ENCODE data around the gene RSPH6A.

RSPH6A gene

DNA sequence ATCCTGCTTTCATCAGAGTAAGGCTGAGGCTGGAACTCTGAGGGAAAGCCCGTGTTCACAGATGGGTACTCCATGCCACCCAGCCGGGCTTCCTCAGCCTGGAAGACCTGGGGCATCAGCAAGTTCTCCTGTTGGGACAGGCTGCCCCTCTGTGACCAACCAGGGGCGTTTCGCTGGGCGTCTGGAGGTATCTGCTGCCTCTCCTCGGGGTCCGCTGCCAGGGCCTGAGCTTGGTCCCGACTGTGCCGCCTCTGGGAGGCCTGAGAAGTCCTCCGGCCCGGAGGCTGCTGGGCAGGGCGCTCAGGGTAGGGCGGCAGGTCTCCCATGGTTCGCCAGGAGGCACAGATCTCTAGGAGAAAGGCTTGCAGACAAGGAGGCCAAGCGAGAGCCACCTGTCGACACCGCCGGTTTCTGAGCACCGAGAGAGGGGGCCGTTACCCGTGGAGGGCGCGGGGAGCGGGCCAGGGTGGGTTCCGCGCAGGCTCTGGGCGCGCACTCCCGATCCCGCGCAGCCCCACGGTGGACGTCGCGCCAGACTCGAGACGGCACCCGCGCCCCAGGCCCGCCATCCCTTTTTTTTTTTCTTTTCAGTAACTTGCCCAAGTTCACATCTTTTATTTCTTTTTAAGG is at the start of gene RSPH6A:
Gene RSPH6A (minus strand): TSS at position 458 of the 630 bp plus-strand sequence. CDS start 132 bp downstream, at position 326.
- no peak within 1 kb of the TSS for H3K4me3 Mint-ChIP-seq
- no peaks in the 10 kb centered on the region for H3K9me3 Mint-ChIP-seq
- peaks cover 2% of the 10 kb centered on the region for H3K36me3 Mint-ChIP-seq (ENCODE audit: low read depth)
- no peaks in the 10 kb centered on the region for H3K27me3 Mint-ChIP-seq (ENCODE audit: low read depth)
- no peak within 1 kb of the TSS for H3K27ac Mint-ChIP-seq
- H3K4me1 Mint-ChIP-seq (ENCODE audit: low read depth) = peaks cover 7% of the 10 kb centered on the region

DNA sequence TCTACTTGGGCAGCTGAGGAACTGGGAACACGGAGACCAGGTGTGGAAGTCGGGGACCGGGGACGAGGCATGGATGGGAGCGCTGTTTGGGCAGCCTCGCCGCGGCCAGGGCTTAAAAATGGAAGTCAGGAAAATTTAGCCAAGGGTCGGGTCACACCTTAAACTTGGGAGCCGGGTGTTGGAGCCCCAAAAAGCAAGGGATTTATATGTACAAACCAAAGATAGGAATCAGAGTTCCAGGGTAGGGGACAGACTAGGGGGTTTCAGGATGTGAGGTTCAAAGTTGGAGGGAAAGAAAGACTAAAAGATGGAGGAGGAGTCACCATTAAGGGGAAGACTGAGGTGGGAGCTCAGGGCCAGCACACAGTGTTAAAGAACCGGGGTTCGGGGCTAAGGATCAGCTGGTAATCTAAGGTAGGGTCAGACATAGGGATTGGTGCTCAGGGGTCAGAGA is 49.5 kb upstream of the RSPH6A start:
- H3K27me3 Mint-ChIP-seq (ENCODE audit: low read depth) = peaks cover 50% of the 10 kb centered on the region
- peaks cover 19% of the 10 kb centered on the region for H3K4me1 Mint-ChIP-seq (ENCODE audit: low read depth)
- H3K36me3 Mint-ChIP-seq (ENCODE audit: low read depth) = peaks cover 9% of the 10 kb centered on the region
- H3K27ac Mint-ChIP-seq = no peak overlapping the region
- H3K4me3 Mint-ChIP-seq = peak overlapping the region; percentile 36
- H3K9me3 Mint-ChIP-seq = no peaks in the 10 kb centered on the region

DNA sequence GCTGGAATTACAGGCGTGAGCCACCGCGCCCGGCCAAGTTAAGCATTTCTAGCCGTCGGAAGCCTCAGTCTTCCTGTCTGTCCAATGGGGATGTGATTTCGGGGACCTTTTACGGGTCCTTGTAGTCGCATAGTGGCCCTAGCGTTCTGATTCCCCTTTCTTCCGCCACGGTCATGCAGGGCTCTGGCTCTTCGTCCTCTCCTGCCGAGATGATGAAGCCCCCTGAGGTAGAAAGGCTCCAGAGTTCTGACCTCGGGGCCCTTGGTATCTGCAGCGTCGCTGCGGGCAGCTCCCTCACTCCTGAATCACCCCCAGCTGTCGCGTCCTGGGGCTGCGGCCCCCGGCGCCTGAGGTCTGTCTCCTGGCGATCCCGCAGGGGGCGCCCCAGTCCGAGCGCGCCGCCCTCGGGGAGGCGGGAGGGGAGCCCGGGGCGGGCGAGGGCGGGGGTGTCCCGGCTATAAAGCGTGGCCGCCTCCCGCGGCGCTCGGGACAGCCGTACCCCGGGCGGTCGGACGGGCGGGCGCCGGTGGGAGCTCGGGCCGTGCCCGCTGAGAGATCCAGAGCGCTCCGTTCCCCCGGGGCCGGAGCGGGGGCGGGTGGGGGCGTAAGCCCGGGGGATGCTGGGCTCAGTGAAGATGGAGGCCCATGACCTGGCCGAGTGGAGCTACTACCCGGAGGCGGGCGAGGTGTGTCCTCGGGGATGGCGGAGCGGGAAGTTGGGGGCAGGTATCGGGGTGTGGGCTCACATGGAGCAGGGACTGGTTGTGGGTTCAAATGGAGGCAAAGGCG is 48.9 kb upstream of the RSPH6A start, which contains the start of gene FOXA3:
Gene FOXA3 (plus strand): TSS at position 487 of the 789 bp plus-strand sequence. CDS start 131 bp downstream, at position 618.
- peak within 1 kb of the TSS; percentile 96 for H3K4me3 Mint-ChIP-seq
- peaks cover 50% of the 10 kb centered on the region for H3K27me3 Mint-ChIP-seq (ENCODE audit: low read depth)
- peaks cover 13% of the 10 kb centered on the region for H3K36me3 Mint-ChIP-seq (ENCODE audit: low read depth)
- no peaks in the 10 kb centered on the region for H3K9me3 Mint-ChIP-seq
- H3K4me1 Mint-ChIP-seq (ENCODE audit: low read depth) = peaks cover 19% of the 10 kb centered on the region
- H3K27ac Mint-ChIP-seq = peak within 1 kb of the TSS; percentile 94

DNA sequence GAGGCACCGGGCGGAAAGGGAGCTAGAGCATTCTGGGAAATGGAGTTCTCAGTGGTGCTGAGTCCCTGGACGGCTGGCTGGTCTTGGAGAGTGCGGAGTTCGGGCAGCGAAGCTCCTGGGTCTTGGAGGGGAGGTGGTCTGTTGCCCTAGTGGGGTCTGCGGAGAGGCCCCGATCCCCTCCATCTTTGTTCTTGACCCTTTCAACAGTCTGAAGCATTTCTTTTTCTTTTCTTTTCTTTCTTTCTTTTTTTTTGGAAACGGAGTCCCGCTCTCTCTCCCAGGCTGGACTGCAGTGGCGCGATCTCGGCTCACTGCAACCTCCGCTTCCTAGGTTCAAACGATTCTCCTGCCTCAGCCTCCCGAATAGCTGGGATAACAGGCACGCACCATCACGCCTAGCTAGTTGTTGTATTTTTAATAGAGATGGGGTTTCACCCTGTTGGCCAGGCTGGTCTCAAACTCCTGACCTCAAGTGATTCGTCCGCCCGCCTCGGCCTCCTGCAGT is 48.3 kb upstream of the RSPH6A start:
- peaks cover 50% of the 10 kb centered on the region for H3K27me3 Mint-ChIP-seq (ENCODE audit: low read depth)
- H3K9me3 Mint-ChIP-seq = no peaks in the 10 kb centered on the region
- H3K27ac Mint-ChIP-seq = peak overlapping the region; percentile 94
- H3K4me1 Mint-ChIP-seq (ENCODE audit: low read depth) = peaks cover 19% of the 10 kb centered on the region
- peaks cover 15% of the 10 kb centered on the region for H3K36me3 Mint-ChIP-seq (ENCODE audit: low read depth)
- H3K4me3 Mint-ChIP-seq = peak overlapping the region; percentile 96

DNA sequence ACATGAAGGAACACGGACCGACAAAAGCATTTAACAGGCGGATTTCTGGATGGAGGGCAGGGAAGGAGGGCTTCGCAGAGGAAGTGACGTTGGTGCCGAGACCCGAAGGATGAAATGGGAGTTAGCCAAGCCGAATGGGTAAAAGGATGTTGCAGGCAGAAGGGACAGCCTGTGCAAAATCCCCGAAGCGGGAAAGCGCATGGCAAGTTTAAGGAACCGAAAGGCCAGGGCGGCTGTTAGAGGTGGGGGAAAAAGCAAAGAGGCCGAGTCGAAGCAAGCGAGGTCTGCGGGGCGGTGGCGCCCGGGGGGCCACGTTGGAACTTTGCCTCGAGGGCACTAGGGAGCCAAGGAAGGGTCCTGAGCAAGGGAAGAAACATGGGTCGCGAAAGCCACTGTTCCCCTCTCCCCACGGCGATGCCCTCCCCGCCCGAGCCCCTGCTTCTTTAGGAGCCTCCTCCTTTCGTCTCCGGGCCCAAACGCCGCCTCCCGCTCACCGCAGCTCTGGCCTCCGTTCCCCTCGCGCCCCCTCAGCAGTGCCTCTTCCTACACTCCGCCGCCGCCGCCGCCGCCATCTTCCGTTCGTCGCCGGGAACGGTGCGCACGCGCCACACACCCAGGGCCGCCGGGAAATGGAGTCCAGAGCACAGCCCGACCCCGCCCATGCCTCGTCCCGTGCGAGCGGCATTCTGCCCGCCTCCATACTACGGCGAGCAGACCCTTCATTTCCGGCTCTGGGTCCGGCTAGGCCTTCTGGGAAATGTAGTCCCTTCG is 47.6 kb upstream of the RSPH6A start, which contains the start of gene SYMPK:
Gene SYMPK (minus strand): TSS at position 584 of the 771 bp plus-strand sequence. CDS start 8,652 bp downstream, outside the sequence.
- Mint-ChIP-seq H3K27me3 (ENCODE audit: low read depth) (peaks cover 48% of the 10 kb centered on the region), H3K4me1 (ENCODE audit: low read depth) (peaks cover 22% of the 10 kb centered on the region), H3K4me3 (peak within 1 kb of the TSS; percentile 96), H3K36me3 (ENCODE audit: low read depth) (peaks cover 15% of the 10 kb centered on the region), H3K27ac (peak within 1 kb of the TSS; percentile 94), H3K9me3 (no peaks in the 10 kb centered on the region)

DNA sequence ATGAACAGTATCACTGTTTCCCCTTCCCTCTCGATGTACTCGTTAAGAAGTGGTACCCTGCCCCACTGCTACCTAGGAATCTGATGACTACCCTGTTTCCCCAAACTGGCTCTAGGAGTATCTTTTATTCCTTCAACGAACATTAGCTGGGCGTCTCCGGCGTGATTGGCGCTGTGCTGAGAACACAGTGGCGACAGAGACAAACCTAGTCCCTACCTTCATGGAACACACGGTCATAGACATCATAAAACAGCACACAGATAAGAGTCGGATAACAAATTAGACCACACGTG is 47.1 kb upstream of the RSPH6A start:
- H3K27ac Mint-ChIP-seq = peak overlapping the region; percentile 94
- peaks cover 42% of the 10 kb centered on the region for H3K27me3 Mint-ChIP-seq (ENCODE audit: low read depth)
- no peaks in the 10 kb centered on the region for H3K9me3 Mint-ChIP-seq
- H3K4me1 Mint-ChIP-seq (ENCODE audit: low read depth) = peaks cover 22% of the 10 kb centered on the region
- peaks cover 15% of the 10 kb centered on the region for H3K36me3 Mint-ChIP-seq (ENCODE audit: low read depth)
- H3K4me3 Mint-ChIP-seq = peak overlapping the region; percentile 96

DNA sequence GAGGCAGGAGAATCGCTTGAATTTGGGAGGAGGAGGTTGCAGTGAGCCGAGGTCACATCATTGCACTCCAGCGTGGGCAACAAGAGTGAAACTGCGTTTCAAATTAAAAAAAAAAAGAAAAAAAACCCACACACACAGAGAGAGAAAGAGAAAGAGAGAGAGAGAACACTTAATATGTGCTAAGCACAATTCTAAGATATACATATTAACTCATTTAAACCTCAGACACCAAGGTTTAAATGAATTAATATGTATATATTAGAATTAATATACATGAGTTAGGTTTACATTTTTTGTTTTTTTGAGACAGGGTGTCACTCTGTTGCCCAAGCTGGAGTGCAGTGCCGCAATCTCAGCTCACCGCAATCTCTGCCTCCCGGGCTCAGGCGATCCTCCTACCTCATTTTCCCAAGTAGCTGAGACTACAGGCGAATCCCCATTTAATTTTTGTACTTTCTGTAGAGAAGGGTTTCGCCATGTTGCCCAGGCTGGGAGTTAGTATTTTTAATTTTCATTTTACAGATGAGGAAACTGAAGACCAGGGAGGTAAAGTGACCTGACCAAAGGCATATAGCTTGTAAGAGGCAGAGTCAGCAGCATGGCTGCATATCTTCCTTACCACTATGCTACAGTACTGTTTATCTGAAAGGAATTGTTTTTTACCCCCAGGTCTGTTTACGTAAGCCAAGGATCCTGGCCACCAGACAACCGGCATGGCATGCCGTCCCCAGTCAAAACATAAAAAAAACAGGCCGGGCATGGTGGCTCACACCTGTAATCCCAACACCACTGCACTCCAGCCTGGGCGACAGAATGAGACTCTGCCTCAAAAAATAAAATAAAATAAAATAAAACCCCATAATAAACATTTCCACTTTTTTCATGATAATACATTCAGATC is 45.5 kb upstream of the RSPH6A start:
- peaks cover 15% of the 10 kb centered on the region for H3K36me3 Mint-ChIP-seq (ENCODE audit: low read depth)
- H3K4me3 Mint-ChIP-seq = no peak overlapping the region
- H3K27me3 Mint-ChIP-seq (ENCODE audit: low read depth) = peaks cover 26% of the 10 kb centered on the region
- no peaks in the 10 kb centered on the region for H3K9me3 Mint-ChIP-seq
- H3K4me1 Mint-ChIP-seq (ENCODE audit: low read depth) = peaks cover 22% of the 10 kb centered on the region
- H3K27ac Mint-ChIP-seq = peak overlapping the region; percentile 63

DNA sequence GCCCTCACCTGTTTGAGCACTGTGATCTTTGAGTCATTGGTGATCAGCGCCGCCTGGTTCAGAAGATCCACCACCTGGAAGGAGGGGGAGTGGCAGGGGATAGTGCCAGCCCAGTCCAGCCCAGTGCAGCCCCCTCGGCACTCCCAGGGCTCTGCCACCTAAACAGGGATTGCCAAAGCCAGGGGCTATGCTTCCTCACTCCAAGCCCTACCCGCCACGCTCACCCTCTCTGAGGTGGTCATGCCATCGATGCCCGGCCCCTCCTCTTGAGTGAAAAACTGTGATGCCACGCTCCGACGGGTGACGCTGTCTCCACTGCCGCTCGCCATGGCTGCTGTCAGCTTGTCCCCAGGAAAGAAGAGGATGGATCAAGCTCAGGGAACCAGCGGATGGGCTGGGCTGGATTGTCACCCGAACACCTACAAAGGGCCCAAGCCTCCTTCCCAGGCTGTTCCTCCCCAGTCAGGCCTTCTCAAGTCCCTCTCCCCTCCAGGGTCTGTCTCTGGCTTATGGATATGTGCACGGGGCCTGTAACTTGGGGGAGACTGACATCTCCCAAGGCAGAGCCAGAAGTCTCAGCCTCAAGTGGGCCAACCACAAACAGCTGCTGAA is 39.2 kb upstream of the RSPH6A start:
- H3K36me3 Mint-ChIP-seq (ENCODE audit: low read depth) = peaks cover 24% of the 10 kb centered on the region
- H3K27me3 Mint-ChIP-seq (ENCODE audit: low read depth) = no peaks in the 10 kb centered on the region
- H3K9me3 Mint-ChIP-seq = no peaks in the 10 kb centered on the region
- peaks cover 3% of the 10 kb centered on the region for H3K4me1 Mint-ChIP-seq (ENCODE audit: low read depth)
- no peak overlapping the region for H3K4me3 Mint-ChIP-seq
- no peak overlapping the region for H3K27ac Mint-ChIP-seq

DNA sequence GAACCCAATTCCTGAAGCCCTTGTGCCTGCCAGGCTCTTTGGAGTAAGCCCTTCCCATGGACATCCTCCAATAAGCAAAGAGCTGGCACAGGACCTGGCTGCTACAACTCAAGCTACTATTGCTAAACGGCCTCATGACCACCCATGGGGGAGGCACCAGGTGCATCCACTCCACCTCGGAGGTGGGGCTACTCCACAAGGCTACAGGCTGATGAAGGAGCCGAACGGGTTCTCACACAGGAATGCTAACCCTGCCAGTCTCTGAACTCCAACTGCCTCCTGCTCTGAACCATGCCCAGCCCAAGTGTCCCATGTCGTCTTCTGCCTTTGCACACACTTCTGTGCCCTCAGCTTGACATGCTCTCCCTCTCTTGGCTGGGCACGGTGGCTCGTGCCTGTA is 37.9 kb upstream of the RSPH6A start:
- H3K27ac Mint-ChIP-seq = no peak overlapping the region
- H3K4me3 Mint-ChIP-seq = no peak overlapping the region
- peaks cover 29% of the 10 kb centered on the region for H3K36me3 Mint-ChIP-seq (ENCODE audit: low read depth)
- H3K4me1 Mint-ChIP-seq (ENCODE audit: low read depth) = no peaks in the 10 kb centered on the region
- no peaks in the 10 kb centered on the region for H3K27me3 Mint-ChIP-seq (ENCODE audit: low read depth)
- H3K9me3 Mint-ChIP-seq = no peaks in the 10 kb centered on the region

DNA sequence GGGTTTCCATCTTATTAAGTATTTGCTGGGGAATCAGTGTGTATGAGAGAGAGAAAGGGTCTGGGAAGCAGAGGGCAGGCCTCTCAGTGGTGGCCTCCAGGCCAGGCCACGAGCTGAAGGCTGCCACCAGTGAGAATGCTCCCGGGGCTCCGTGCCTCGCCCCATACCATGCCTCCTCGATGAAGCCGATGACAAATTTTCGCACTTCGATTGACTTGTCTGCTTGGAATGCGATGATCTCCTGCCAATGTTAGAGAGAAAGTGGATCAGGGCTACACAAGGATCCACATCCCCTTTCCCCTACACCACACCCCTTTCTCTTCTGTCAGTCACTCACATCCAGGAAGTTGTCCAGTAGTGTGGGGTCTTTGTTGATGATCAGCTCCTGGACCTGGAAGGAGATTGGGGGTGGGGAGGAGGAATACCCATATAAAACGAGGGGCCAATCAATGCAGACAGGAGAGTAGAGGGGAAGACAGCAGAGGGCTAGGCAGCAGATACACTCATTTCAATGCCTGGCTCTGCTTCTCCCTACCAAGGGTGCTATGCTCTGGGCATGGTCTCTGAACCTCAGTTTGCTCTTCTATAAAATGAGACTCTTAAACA is 37.1 kb upstream of the RSPH6A start:
- Mint-ChIP-seq H3K27me3 (ENCODE audit: low read depth) (no peaks in the 10 kb centered on the region), H3K36me3 (ENCODE audit: low read depth) (peaks cover 36% of the 10 kb centered on the region), H3K4me1 (ENCODE audit: low read depth) (no peaks in the 10 kb centered on the region)

DNA sequence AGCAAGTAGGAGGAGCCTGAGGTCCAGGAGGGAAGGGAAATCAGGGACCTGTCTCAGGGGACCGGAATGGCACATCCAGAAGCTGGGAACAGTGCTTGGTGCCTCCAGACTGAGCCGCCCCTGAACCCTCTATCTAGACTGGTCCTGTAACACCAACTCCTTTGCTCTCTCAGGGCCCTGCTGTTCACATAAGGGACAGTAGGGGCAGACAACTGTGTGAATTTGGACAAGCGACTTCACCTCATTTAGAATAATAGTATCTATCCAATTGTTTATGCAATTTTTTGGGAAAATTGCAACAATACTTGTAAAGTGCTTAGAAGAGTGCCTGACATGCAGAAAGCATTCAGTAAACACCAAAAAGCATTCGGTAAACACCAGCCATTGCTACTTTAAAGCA is 33.8 kb upstream of the RSPH6A start:
- H3K36me3 Mint-ChIP-seq (ENCODE audit: low read depth) = peaks cover 46% of the 10 kb centered on the region
- H3K4me3 Mint-ChIP-seq = no peak overlapping the region
- no peak overlapping the region for H3K27ac Mint-ChIP-seq
- H3K4me1 Mint-ChIP-seq (ENCODE audit: low read depth) = peaks cover 2% of the 10 kb centered on the region
- no peaks in the 10 kb centered on the region for H3K27me3 Mint-ChIP-seq (ENCODE audit: low read depth)
- no peaks in the 10 kb centered on the region for H3K9me3 Mint-ChIP-seq

More for the DNA sequence above, 37.1 kb upstream of the RSPH6A start:
- Mint-ChIP-seq H3K27ac (no peak overlapping the region), H3K4me3 (no peak overlapping the region), H3K9me3 (no peaks in the 10 kb centered on the region)

DNA sequence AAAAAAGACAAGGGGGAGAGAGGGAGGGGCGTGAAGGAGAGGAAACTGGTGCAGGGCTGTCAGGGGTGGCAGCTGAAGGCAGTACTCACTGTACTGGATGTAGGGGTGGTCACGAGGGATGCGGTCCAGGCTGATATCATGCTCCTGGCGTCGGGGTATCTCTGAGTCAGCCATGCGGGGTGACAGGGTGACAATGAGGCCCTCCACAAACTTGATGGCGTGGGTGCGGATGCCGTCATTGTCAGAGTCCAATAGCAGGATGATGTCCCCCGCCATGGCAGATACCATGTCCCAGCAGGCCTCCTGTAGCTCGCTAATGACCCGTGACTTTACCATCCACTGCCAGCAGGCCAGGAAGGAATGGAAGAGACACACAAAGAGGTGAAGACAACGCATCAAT is 32.6 kb upstream of the RSPH6A start:
- peaks cover 50% of the 10 kb centered on the region for H3K36me3 Mint-ChIP-seq (ENCODE audit: low read depth)
- H3K4me3 Mint-ChIP-seq = no peak overlapping the region
- H3K27me3 Mint-ChIP-seq (ENCODE audit: low read depth) = no peaks in the 10 kb centered on the region
- no peak overlapping the region for H3K27ac Mint-ChIP-seq
- peaks cover 2% of the 10 kb centered on the region for H3K4me1 Mint-ChIP-seq (ENCODE audit: low read depth)
- H3K9me3 Mint-ChIP-seq = no peaks in the 10 kb centered on the region

DNA sequence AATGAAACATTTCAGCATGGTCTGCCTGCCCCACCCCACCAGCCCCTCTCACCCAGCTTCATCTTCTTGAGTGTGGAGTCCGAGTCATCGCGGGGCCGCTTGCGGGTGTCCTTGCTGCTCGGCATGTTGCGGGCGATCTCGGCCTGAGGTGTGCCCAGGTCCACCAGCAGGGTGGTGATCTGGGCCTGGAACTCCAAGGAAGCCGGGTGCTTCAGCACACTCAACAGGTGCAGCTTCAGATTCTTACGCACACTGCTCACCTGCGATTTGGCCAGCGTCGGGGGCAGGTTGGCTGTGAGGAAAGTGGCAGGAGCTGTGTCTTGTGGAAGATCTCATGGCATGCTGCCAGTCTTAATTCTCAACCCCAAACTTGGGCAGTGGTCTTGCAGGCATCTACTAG is 27.1 kb upstream of the RSPH6A start:
- H3K4me1 Mint-ChIP-seq (ENCODE audit: low read depth) = peaks cover 2% of the 10 kb centered on the region
- no peak overlapping the region for H3K27ac Mint-ChIP-seq
- H3K27me3 Mint-ChIP-seq (ENCODE audit: low read depth) = no peaks in the 10 kb centered on the region
- H3K4me3 Mint-ChIP-seq = no peak overlapping the region
- H3K9me3 Mint-ChIP-seq = no peaks in the 10 kb centered on the region
- peaks cover 61% of the 10 kb centered on the region for H3K36me3 Mint-ChIP-seq (ENCODE audit: low read depth)
